ENCODE measurements around the gene OR1J2.

OR1J2 gene

GRCh38 chr9:122475717-122476116, 34.9 kb upstream of the OR1J2 start:
- no peak for DNase-seq (ENCODE audit: low spot score)
- no peak for TF ChIP-seq CTCF (IDR thresholded peaks at IDR 0.05; ENCODE audit: extremely low read depth, insufficient read depth, missing control alignments)
- in situ Hi-C loops (cut with MboI; ENCODE audit: low pct_unique_long_range_greater_than_20kb, low sequenced_read_pairs, unreplicated experiment): no loop called here

- no peak for TF ChIP-seq CTCF (IDR thresholded peaks at IDR 0.05; ENCODE audit: extremely low read depth, insufficient read depth, missing control alignments)
Measured at GRCh38 chr9:122477346-122477745, 33.3 kb upstream of the OR1J2 start.

GRCh38 chr9:122477826-122478225, 32.8 kb upstream of the OR1J2 start, which contains the start of gene OR1J1:
Gene OR1J1, minus strand, starts transcription at chr9:122477926. Its CDS starts 0 bp downstream, at chr9:122477926.
- in situ Hi-C loops (cut with MboI; ENCODE audit: low pct_unique_long_range_greater_than_20kb, low sequenced_read_pairs, unreplicated experiment): no loop called here

More at GRCh38 chr9:122477346-122477745, 33.3 kb upstream of the OR1J2 start:
- in situ Hi-C loops (cut with MboI; ENCODE audit: low pct_unique_long_range_greater_than_20kb, low sequenced_read_pairs, unreplicated experiment): no loop called here
- DNase-seq (ENCODE audit: low spot score): no peak

GRCh38 chr9:122479062-122479461, 31.5 kb upstream of the OR1J2 start:
- no peak for DNase-seq (ENCODE audit: low spot score)
- TF ChIP-seq CTCF (IDR thresholded peaks at IDR 0.05; ENCODE audit: extremely low read depth, insufficient read depth, missing control alignments): no peak
- in situ Hi-C loops (cut with MboI; ENCODE audit: low pct_unique_long_range_greater_than_20kb, low sequenced_read_pairs, unreplicated experiment): no loop called here

More at GRCh38 chr9:122477826-122478225, 32.8 kb upstream of the OR1J2 start, which contains the start of gene OR1J1:
- no peak for DNase-seq (ENCODE audit: low spot score)
- no peak for TF ChIP-seq CTCF (IDR thresholded peaks at IDR 0.05; ENCODE audit: extremely low read depth, insufficient read depth, missing control alignments)

GRCh38 chr9:122498883-122499288, 11.7 kb upstream of the OR1J2 start:
- TF ChIP-seq CTCF (IDR thresholded peaks at IDR 0.05; ENCODE audit: extremely low read depth, insufficient read depth, missing control alignments): peak; percentile 79
- in situ Hi-C loops (cut with MboI; ENCODE audit: low pct_unique_long_range_greater_than_20kb, low sequenced_read_pairs, unreplicated experiment): no loop called here
- DNase-seq (ENCODE audit: low spot score): peak; percentile 32

GRCh38 chr9:122506964-122507363, 3.6 kb upstream of the OR1J2 start:
- in situ Hi-C loops (cut with MboI; ENCODE audit: low pct_unique_long_range_greater_than_20kb, low sequenced_read_pairs, unreplicated experiment): no loop called here
- DNase-seq (ENCODE audit: low spot score): no peak
- no peak for TF ChIP-seq CTCF (IDR thresholded peaks at IDR 0.05; ENCODE audit: extremely low read depth, insufficient read depth, missing control alignments)

GRCh38 chr9:122518226-122518625, 7.6 kb downstream of the OR1J2 start:
- in situ Hi-C loops (cut with MboI; ENCODE audit: low pct_unique_long_range_greater_than_20kb, low sequenced_read_pairs, unreplicated experiment): no loop called here
- no peak for TF ChIP-seq CTCF (IDR thresholded peaks at IDR 0.05; ENCODE audit: extremely low read depth, insufficient read depth, missing control alignments)
- no peak for DNase-seq (ENCODE audit: low spot score)

All from GM13977 (cell line).